GM12878 (cell line): ENCODE results near the gene FXYD3. TPM values are rescaled to one million over a fixed set of nuclear protein-coding genes. Genes with fewer than 3 reads are reported as not detected.

Experiments
- ATAC-seq: fragments of 200-7000 bp; cut with Tn5 transposase; 3 replicates; pipeline ENCODE4 v1.9.1; 2020; ENCODE audit warnings: mild to moderate bottlenecking, moderate library complexity
- BruUV-seq: library from RNA; stranded (reverse); fragments of 400-500 nt; replicated peaks from 2 replicates; lab custom pipeline; 2021; lab: Mats Ljungman, UMichigan
- CTCF ChIA-PET: fragments of 300-600 bp; sonication (Branson Sonifier 250); formaldehyde crosslinking; extraction: SDS; loops from one replicate; lab custom pipeline; 2021; ENCODE audit warnings: inconsistent platforms; lab: Yijun Ruan, JAX
- POLR2A ChIA-PET: fragments of 350-600 bp; formaldehyde crosslinking; extraction: SDS; loops from one replicate; lab custom pipeline; 2021; ENCODE audit warnings: inconsistent platforms; lab: Charles Lee
- RAD21 ChIA-PET: fragments of 300-600 bp; sonication (Branson Sonifier 250); formaldehyde crosslinking; loops from one replicate; lab custom pipeline; 2023; ENCODE audit warnings: antibody characterized with exemption; ENCODE audit not compliant: unreplicated experiment; lab: Charles Lee
- SMC1A ChIA-PET: fragments of 300-600 bp; sonication (Branson Sonifier 250); formaldehyde crosslinking; loops from one replicate; lab custom pipeline; 2023; ENCODE audit not compliant: unreplicated experiment, uncharacterized antibody; lab: Charles Lee
- DNase-seq: peaks from one replicate; pipeline ENCODE4 v3.0.0-alpha.2; 2011; ENCODE audit warnings: low read depth, low spot score
- FAIRE-seq: peaks from 3 replicates; lab custom pipeline; 2011; peaks lifted over from hg19 to GRCh38; lab: Jason Lieb, UNC
- H2AFZ ChIP-seq: 2 replicates; pipeline ENCODE4 v1.6.0; 2011; ENCODE audit warnings: low read depth, low read length, control low read depth; ENCODE audit not compliant: control insufficient read depth
- H3K27ac ChIP-seq: 2 replicates; pipeline ENCODE4 v1.5.1; 2011; ENCODE audit warnings: control low read depth; ENCODE audit not compliant: control insufficient read depth, insufficient read depth
- H3K27me3 ChIP-seq, 2 experiments: replicated peaks in 1 of 2; 2 replicates each; pipeline versions ENCODE4 v1.6.0 to v1.6.1; 2011; ENCODE audit warnings: low read length in 1 of 2; ENCODE audit not compliant: control insufficient read depth in 2 of 2, insufficient read depth in 2 of 2
- H3K36me3 ChIP-seq, 2 experiments: 2 replicates each; pipeline ENCODE4 v1.5.1; 2011; ENCODE audit warnings: low read length in 1 of 2; ENCODE audit not compliant: control insufficient read depth in 2 of 2, insufficient read depth in 2 of 2
- H3K4me1 ChIP-seq: 2 replicates; pipeline ENCODE4 v1.6.1; 2011; ENCODE audit warnings: mild to moderate bottlenecking, low read length, moderate library complexity, mixed read lengths; ENCODE audit not compliant: control insufficient read depth, insufficient read depth
- H3K4me2 ChIP-seq: 2 replicates; pipeline ENCODE4 v1.6.0; 2011; ENCODE audit warnings: control low read depth; ENCODE audit not compliant: control insufficient read depth, insufficient read depth
- H3K4me3 ChIP-seq: fragments of 200-600 bp; sonication (generic); 2 replicates; pipeline ENCODE4 v1.5.1; 2016
- H3K79me2 ChIP-seq: 2 replicates; pipeline ENCODE4 v1.6.0; 2011; ENCODE audit warnings: low read length; ENCODE audit not compliant: control insufficient read depth, insufficient read depth
- H3K9ac ChIP-seq: 2 replicates; pipeline ENCODE4 v1.8.0; 2011; ENCODE audit warnings: low read length, control low read depth, mixed read lengths; ENCODE audit not compliant: control insufficient read depth, insufficient read depth
- H3K9me3 ChIP-seq: replicated peaks from 3 replicates; pipeline ENCODE4 v1.5.1; 2011; ENCODE audit warnings: mild to moderate bottlenecking, low read length; ENCODE audit not compliant: control insufficient read depth, insufficient read depth
- H4K20me1 ChIP-seq: 2 replicates; pipeline ENCODE4 v1.6.0; 2011; ENCODE audit not compliant: control insufficient read depth, insufficient read depth
- BACH1 ChIP-seq: fragments of 450-650 bp; IDR thresholded peaks from 2 replicates; pipeline ENCODE4 v1.6.1; 2017; ENCODE audit warnings: mild to moderate bottlenecking, borderline replicate concordance
- BHLHE40 ChIP-seq, 2 experiments: fragments of 450-650 bp in 1 of 2; IDR thresholded peaks; 2 replicates each; pipeline ENCODE4 v1.6.1; 2011 to 2017; ENCODE audit warnings: low read depth in 2 of 2, borderline replicate concordance in 1 of 2, improper control_type of control experiment in 1 of 2, low read length in 1 of 2, mild to moderate bottlenecking in 1 of 2
- BMI1 ChIP-seq: fragments of 450-650 bp; IDR thresholded peaks from 2 replicates; pipeline ENCODE4 v1.6.1; 2016; ENCODE audit warnings: mild to moderate bottlenecking, moderate library complexity, borderline replicate concordance
- CHD2 ChIP-seq: IDR thresholded peaks from 2 replicates; pipeline ENCODE4 v1.6.1; 2011; ENCODE audit warnings: low read depth, low read length, improper control_type of control experiment, borderline replicate concordance
- CREB1 ChIP-seq: IDR thresholded peaks from 2 replicates; pipeline ENCODE4 v1.6.1; 2012; ENCODE audit warnings: low read depth, mild to moderate bottlenecking, inconsistent platforms
- EP300 ChIP-seq, 2 experiments: fragments of 150-350 bp in 1 of 2; IDR thresholded peaks; 2 replicates each; pipeline ENCODE4 v1.6.1; 2011 to 2012; ENCODE audit warnings: low read depth in 2 of 2, low read length in 2 of 2, borderline replicate concordance in 1 of 2, improper control_type of control experiment in 1 of 2, inconsistent platforms in 1 of 2; ENCODE audit not compliant: control insufficient read depth in 1 of 2
- EZH2 ChIP-seq: IDR thresholded peaks from 2 replicates; pipeline ENCODE4 v1.6.1; 2012; ENCODE audit warnings: low read depth, mild to moderate bottlenecking, control low read depth, inconsistent platforms, low read length, borderline replicate concordance; ENCODE audit not compliant: control insufficient read depth
- LARP7 ChIP-seq: fragments of 450-650 bp; IDR thresholded peaks from 2 replicates; pipeline ENCODE4 v1.6.1; 2017; ENCODE audit warnings: mild to moderate bottlenecking
- MXI1 ChIP-seq: fragments of 150-350 bp; IDR thresholded peaks from 2 replicates; pipeline ENCODE4 v1.6.1; 2011; ENCODE audit warnings: low read depth, mild to moderate bottlenecking, inconsistent platforms, low read length, improper control_type of control experiment
- NR2C2 ChIP-seq: IDR thresholded peaks from 2 replicates; pipeline ENCODE4 v1.6.1; 2011; ENCODE audit warnings: borderline replicate concordance, low read depth; ENCODE audit not compliant: control insufficient read depth, insufficient read length
- NR2F1 ChIP-seq: fragments of 450-650 bp; conservative IDR thresholded peaks from 2 replicates; pipeline ENCODE4 v1.6.1; 2017; ENCODE audit warnings: mild to moderate bottlenecking
- POU2F2 ChIP-seq: IDR thresholded peaks from 3 replicates; pipeline ENCODE4 v1.6.1; 2011; ENCODE audit warnings: low read depth, mild to moderate bottlenecking, low read length, borderline replicate concordance
- RAD21 ChIP-seq: IDR thresholded peaks from 2 replicates; pipeline ENCODE4 v1.6.1; 2011; ENCODE audit warnings: mild to moderate bottlenecking, low read depth, low read length, moderate library complexity; ENCODE audit not compliant: insufficient read depth
- SIN3A ChIP-seq: IDR thresholded peaks from 2 replicates; pipeline ENCODE4 v1.6.1; 2012; ENCODE audit warnings: low read depth, low read length, improper control_type of control experiment
- SMAD1 ChIP-seq: fragments of 450-650 bp; IDR thresholded peaks from 2 replicates; pipeline ENCODE4 v1.6.1; 2018; ENCODE audit warnings: mild to moderate bottlenecking, low read depth; ENCODE audit not compliant: partially characterized antibody
- SMC3 ChIP-seq: IDR thresholded peaks from 2 replicates; pipeline ENCODE4 v1.6.1; 2011; ENCODE audit warnings: low read length, improper control_type of control experiment, borderline replicate concordance
- SREBF2 ChIP-seq: IDR thresholded peaks from 2 replicates; pipeline ENCODE4 v1.6.1; 2012; ENCODE audit warnings: mild to moderate bottlenecking, low read length
- TCF12 ChIP-seq: IDR thresholded peaks from 2 replicates; pipeline ENCODE4 v1.6.1; 2011; ENCODE audit warnings: low read depth, mild to moderate bottlenecking, low read length
- TCF3 ChIP-seq: IDR thresholded peaks from 2 replicates; pipeline ENCODE4 v1.6.1; 2012; ENCODE audit warnings: low read depth, mild to moderate bottlenecking, low read length, borderline replicate concordance; ENCODE audit not compliant: insufficient read depth
- ZNF207 ChIP-seq: fragments of 450-650 bp; IDR thresholded peaks from 2 replicates; pipeline ENCODE4 v1.6.1; 2014; ENCODE audit warnings: antibody characterized with exemption, mild to moderate bottlenecking, borderline replicate concordance
- ZZZ3 ChIP-seq: IDR thresholded peaks from 2 replicates; pipeline ENCODE4 v1.6.1; 2011; ENCODE audit warnings: low read depth; ENCODE audit not compliant: control insufficient read depth, insufficient read length
- WGBS: methylation state at CpG from one replicate; pipeline ENCODE4 v1.1.6; 2016; ENCODE audit warnings: low lambda C conversion rate; ENCODE audit not compliant: insufficient replicate concordance, insufficient coverage; ENCODE audit errors: missing lambda C conversion rate; 5-methylcytosine and 5-hydroxymethylcytosine counted together
- in situ Hi-C: fragments of 300-500 bp; cut with MboI; formaldehyde crosslinking; loops from 9 replicates; pipeline ENCODE4 v1.14.3; 2018; ENCODE audit warnings: mixed read lengths
- intact Hi-C: fragments of 100-400 bp; cut with micrococcal nuclease; formaldehyde crosslinking; loops from one replicate; pipeline ENCODE4 v1.14.2; 2022; ENCODE audit not compliant: unreplicated experiment
- polyA plus RNA-seq, 11 experiments: library from polyadenylated mRNA; depleted of rRNA in 4 of 11; unstranded in 6 of 11; stranded (reverse) in 5 of 11; fragments of >200 nt; fragmentation: Nextera tagmentation in 4 of 11; fragmentation: Illumina TruSeq in 1 of 11; extraction: Ambion mirVana in 4 of 11; extraction: Trizol in 1 of 11; gene quantifications; 1 replicate in 1 of 11; 2 replicates in 10 of 11; pipeline versions ENCODE4 v1.2.1 to v1.2.3, GENCODE V29; 2011 to 2016; ENCODE audit warnings: inconsistent platforms in 2 of 11, missing spikeins in 2 of 11, low read depth in 1 of 11
- total RNA-seq, 4 experiments: library from RNA; depleted of rRNA in 3 of 4; stranded (reverse); fragments of >200 nt in 3 of 4; fragmentation: Illumina TruSeq in 1 of 4; extraction: Trizol in 1 of 4; gene quantifications; 2 replicates each; pipeline versions ENCODE4 v1.2.1 to v1.2.3, GENCODE V29; 2013 to 2021
- TF ChIP-seq, protein P1 (sequence below), 3 experiments: IDR thresholded peaks in 2 of 3; conservative IDR thresholded peaks in 1 of 3; 2 replicates each; pipeline ENCODE4 v1.5.1; 2011; ENCODE audit warnings: low read depth in 3 of 3, low read length in 3 of 3, mild to moderate bottlenecking in 3 of 3, control low read depth in 2 of 3, moderate library complexity in 2 of 3, inconsistent platforms in 1 of 3, mixed read lengths in 1 of 3; ENCODE audit not compliant: control insufficient read depth in 2 of 3, insufficient read depth in 1 of 3; ENCODE audit errors: extremely low read depth in 1 of 3

The FXYD3 gene
- total and polyA plus RNA-seq, 10 of the 15 experiments (the other 5 are each of a cell fraction or from before 2014, with no cell fraction given) = 0.09 to 0.44 TPM; not detected in 8

DNA sequence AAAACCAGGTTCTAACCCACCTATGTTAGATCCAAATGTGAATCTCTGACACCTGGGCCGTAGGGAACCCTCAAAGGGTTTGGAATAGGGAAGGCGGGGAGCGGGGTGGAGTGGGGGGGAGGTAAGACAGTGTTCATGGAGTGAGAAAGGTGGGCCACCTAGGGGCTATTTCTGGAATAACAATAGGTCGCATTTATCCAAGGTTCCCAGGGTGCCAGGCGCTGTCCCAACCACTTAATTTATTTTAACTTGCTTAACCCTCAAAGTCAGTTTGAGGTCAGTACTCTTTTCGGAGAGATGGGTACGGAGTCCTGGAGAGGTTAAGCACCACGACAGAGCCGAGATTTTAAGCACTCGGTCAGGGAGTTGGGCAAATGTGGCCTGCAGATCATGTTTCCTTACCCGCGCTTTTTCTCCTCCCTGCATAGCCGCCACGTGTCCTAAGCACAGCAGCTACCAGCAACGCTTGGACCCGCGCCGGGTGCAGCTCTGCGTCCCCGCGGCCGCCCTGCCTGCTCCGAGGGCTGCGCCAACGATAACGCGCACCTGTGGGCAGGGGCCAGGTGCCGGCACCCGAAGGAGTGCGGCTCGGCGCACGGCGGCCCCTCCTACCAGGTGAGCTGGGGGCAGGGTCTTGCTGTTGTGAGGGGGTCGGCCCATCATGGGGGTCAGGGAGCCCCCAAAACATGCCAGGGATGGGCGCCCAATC, 25.0 kb upstream of the FXYD3 start:
- Histone ChIP-seq H3K9me3 (no peaks in the 10 kb centered on the region), H3K27ac (no peak overlapping the region), H3K9ac (no peak overlapping the region), H3K79me2 (no peaks in the 10 kb centered on the region), H3K4me3 (no peak overlapping the region), H3K36me3 (no peaks in the 10 kb centered on the region), H4K20me1 (no peaks in the 10 kb centered on the region), H3K27me3 (no peaks in the 10 kb centered on the region; a peak in 1 of 4 replicates), H3K4me2 (no peak overlapping the region; the same call in 1 of the 2 replicates), H3K4me1 (peaks cover 12% of the 10 kb centered on the region)
- in situ Hi-C loops = no loop called here
- ChIA-PET RAD21 (interaction anchor here (1.3 kb wide), 1 partner anchor 24 kb away, joined by 8 read pairs; no protein-coding TSS in a partner anchor), POLR2A (no interaction called here), CTCF (interaction anchor here (1.0 to 4.8 kb wide), 4 partner anchors 21 to 89 kb away, joined by 3 to 46 read pairs (median 5); no protein-coding TSS in a partner anchor)
- intact Hi-C loops = loop anchor here (1.0 to 2.0 kb wide), 2 partner anchors 23 to 118 kb away; no protein-coding TSS in a partner anchor
- WGBS = 29% methylated on average over 36 of the region's 36 CpGs
- no peak for DNase-seq
- peak; percentile 90 for ATAC-seq
- peak; percentile 71 for FAIRE-seq
- TF ChIP-seq SMAD1 (no peak), BHLHE40 (IDR thresholded peaks at IDR 0.05; ENCODE audit: borderline replicate concordance in 1 of 2, low read depth in 2 of 2, low read length in 1 of 2) (no peak), SREBF2 (no peak), ZNF207 (no peak), RAD21 (peak; percentile 62), CREB1 (no peak), ZZZ3 (no peak), TCF12 (no peak), NR2C2 (no peak), TCF3 (no peak), NR2F1 (no peak), BACH1 (no peak), SIN3A (no peak), MXI1 (no peak), SMC3 (peak; percentile 56), LARP7 (no peak), POU2F2 (no peak), EP300 (IDR thresholded peaks at IDR 0.05; ENCODE audit: borderline replicate concordance in 1 of 2, control insufficient read depth in 1 of 2, low read depth in 2 of 2, low read length in 2 of 2) (no peak), BMI1 (no peak), EZH2 (no peak), CHD2 (no peak)
- TF ChIP-seq, protein P1, sequence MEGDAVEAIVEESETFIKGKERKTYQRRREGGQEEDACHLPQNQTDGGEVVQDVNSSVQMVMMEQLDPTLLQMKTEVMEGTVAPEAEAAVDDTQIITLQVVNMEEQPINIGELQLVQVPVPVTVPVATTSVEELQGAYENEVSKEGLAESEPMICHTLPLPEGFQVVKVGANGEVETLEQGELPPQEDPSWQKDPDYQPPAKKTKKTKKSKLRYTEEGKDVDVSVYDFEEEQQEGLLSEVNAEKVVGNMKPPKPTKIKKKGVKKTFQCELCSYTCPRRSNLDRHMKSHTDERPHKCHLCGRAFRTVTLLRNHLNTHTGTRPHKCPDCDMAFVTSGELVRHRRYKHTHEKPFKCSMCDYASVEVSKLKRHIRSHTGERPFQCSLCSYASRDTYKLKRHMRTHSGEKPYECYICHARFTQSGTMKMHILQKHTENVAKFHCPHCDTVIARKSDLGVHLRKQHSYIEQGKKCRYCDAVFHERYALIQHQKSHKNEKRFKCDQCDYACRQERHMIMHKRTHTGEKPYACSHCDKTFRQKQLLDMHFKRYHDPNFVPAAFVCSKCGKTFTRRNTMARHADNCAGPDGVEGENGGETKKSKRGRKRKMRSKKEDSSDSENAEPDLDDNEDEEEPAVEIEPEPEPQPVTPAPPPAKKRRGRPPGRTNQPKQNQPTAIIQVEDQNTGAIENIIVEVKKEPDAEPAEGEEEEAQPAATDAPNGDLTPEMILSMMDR (IDR thresholded peaks at IDR 0.05 in 2 of 3, conservative IDR thresholded peaks at IDR 0.05 in 1 of 3; ENCODE audit: control insufficient read depth in 2 of 3, extremely low read depth in 1 of 3, insufficient read depth in 1 of 3, low read depth in 3 of 3, low read length in 3 of 3) = peak; percentile 55 to 59 (median 56)
- TF ChIP-seq, all 136 proteins: peak for 3
- no TSS peak for BruUV-seq
- H2AFZ ChIP-seq = no peak overlapping the region
- SMC1A ChIA-PET = interaction anchor here (0.9 to 3.4 kb wide), 2 partner anchors 24 to 32 kb away, joined by 3 to 13 read pairs; no protein-coding TSS in a partner anchor
